PC-3 (cell line): ENCODE data around the gene ZNHIT1. TPM values are rescaled to one million over a fixed set of nuclear protein-coding genes. Genes with fewer than 3 reads are reported as not detected.

Experiments
- ATAC-seq: fragments of 200-7000 bp; cut with Tn5 transposase; 2 replicates; pipeline ENCODE4 v1.9.1; 2020; ENCODE audit warnings: mild to moderate bottlenecking, moderate library complexity
- BruUV-seq: library from RNA; stranded (reverse); fragments of 400-500 nt; replicated peaks from 2 replicates; lab custom pipeline; 2021; lab: Mats Ljungman, UMichigan
- CTCF ChIA-PET: fragments of 300-600 bp; sonication (Branson Sonifier 250); formaldehyde crosslinking; loops from one replicate; lab custom pipeline; 2022; ENCODE audit warnings: antibody characterized with exemption; lab: Charles Lee
- POLR2A ChIA-PET: fragments of 300-600 bp; sonication (Branson Sonifier 250); formaldehyde crosslinking; loops from one replicate; lab custom pipeline; 2022; ENCODE audit warnings: antibody characterized with exemption; ENCODE audit not compliant: unreplicated experiment; lab: Charles Lee
- DNase-seq: peaks from one replicate; pipeline ENCODE4 v3.0.0-alpha.2; 2015
- H2AFZ ChIP-seq: fragments of 300-600 bp; sonication (generic); 2 replicates; pipeline ENCODE4 v1.6.0; 2016; ENCODE audit warnings: antibody characterized with exemption, low read length
- H3F3A ChIP-seq: fragments of 300-600 bp; sonication (generic); one replicate; pipeline ENCODE4 v1.6.0; 2017; ENCODE audit warnings: antibody characterized with exemption, low read length, control low read depth, mild to moderate bottlenecking; ENCODE audit not compliant: unreplicated experiment
- H3K27ac ChIP-seq: fragments of 300-600 bp; sonication (generic); 2 replicates; pipeline ENCODE4 v1.5.1; 2016; ENCODE audit warnings: mild to moderate bottlenecking, low read length
- H3K27me3 ChIP-seq: fragments of 300-600 bp; sonication (generic); 2 replicates; pipeline ENCODE4 v1.6.1; 2016; ENCODE audit warnings: low read length, mixed read lengths
- H3K36me3 ChIP-seq: fragments of 300-600 bp; sonication (generic); 2 replicates; pipeline ENCODE4 v1.6.1; 2016; ENCODE audit warnings: low read depth, mixed run types, low read length, mixed read lengths
- H3K4me1 ChIP-seq: fragments of 300-600 bp; sonication (generic); 2 replicates; pipeline ENCODE4 v1.5.1; 2016; ENCODE audit warnings: low read length; ENCODE audit not compliant: insufficient read depth
- H3K4me2 ChIP-seq: fragments of 300-600 bp; sonication (generic); 2 replicates; pipeline ENCODE4 v1.6.0; 2016; ENCODE audit warnings: low read length
- H3K4me3 ChIP-seq: fragments of 300-600 bp; sonication (generic); 2 replicates; pipeline ENCODE4 v1.5.1; 2016; ENCODE audit warnings: mild to moderate bottlenecking, low read length, mixed read lengths
- H3K79me2 ChIP-seq: fragments of 300-600 bp; sonication (generic); 2 replicates; pipeline ENCODE4 v1.6.1; 2017; ENCODE audit warnings: low read length, mixed read lengths
- H3K9ac ChIP-seq: fragments of 300-600 bp; sonication (generic); 2 replicates; pipeline ENCODE4 v1.6.0; 2016; ENCODE audit warnings: mild to moderate bottlenecking, low read length
- H3K9me2 ChIP-seq: fragments of 300-600 bp; sonication (generic); replicated peaks from 2 replicates; pipeline ENCODE4 v1.6.1; 2016; ENCODE audit warnings: mixed run types, low read length, mixed read lengths
- H3K9me3 ChIP-seq: fragments of 300-600 bp; sonication (generic); 2 replicates; pipeline ENCODE4 v1.6.1; 2016; ENCODE audit warnings: low read length, mixed read lengths
- H4K20me1 ChIP-seq: fragments of 300-600 bp; sonication (generic); 2 replicates; pipeline ENCODE4 v1.6.1; 2016; ENCODE audit warnings: low read length, mixed read lengths
- CTCF ChIP-seq: fragments of 300-600 bp; sonication (generic); conservative IDR thresholded peaks from 2 replicates; pipeline ENCODE4 v1.5.1; 2017; ENCODE audit warnings: antibody characterized with exemption, low read depth, mild to moderate bottlenecking, low read length
- EZH2 ChIP-seq: fragments of 300-600 bp; sonication (generic); IDR thresholded peaks from one replicate; pipeline ENCODE4 v1.6.1; 2017; ENCODE audit warnings: antibody characterized with exemption, mild to moderate bottlenecking, low read length; ENCODE audit not compliant: unreplicated experiment
- EZH2phosphoT487 ChIP-seq: fragments of 300-600 bp; sonication (generic); IDR thresholded peaks from 2 replicates; pipeline ENCODE4 v1.6.1; 2018; ENCODE audit warnings: mild to moderate bottlenecking, antibody characterized with exemption, low read length, borderline replicate concordance
- intact Hi-C: fragments of 100-400 bp; cut with micrococcal nuclease; formaldehyde crosslinking; loops from 2 replicates; pipeline ENCODE4 v1.9.0; 2023
- total RNA-seq: library from RNA; depleted of rRNA; stranded (reverse); fragments of >200 nt; gene quantifications from 2 replicates; pipeline ENCODE4 v1.2.3, GENCODE V29; 2014

The ZNHIT1 gene
- total RNA-seq, 1 experiment from 2014 or later: 188 TPM

DNA sequence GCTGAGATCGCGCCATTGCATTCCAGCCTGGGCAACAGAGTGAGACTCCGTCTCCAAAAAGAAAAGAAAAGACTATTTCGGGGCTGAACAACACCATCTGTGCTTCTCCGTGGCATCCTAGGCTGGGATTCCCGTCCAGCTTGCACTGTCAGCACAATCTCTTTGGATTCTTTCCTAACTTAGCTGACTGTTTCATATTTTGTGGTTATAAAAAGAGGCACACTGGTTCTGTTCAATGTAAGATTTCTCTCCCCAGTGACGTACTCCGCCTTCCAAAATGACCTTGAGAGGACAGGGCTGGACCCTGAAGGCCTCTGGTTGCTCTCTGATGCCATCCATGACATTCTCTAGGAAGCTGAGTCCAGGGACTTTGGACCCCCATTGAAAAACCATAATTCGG lies 8.8 kb downstream of the ZNHIT1 start:
- Histone ChIP-seq H3K27me3 (no peaks in the 10 kb centered on the region), H3K36me3 (peaks cover 5% of the 10 kb centered on the region), H3K4me1 (peaks cover 2% of the 10 kb centered on the region; the same call in 1 of the 2 replicates), H3K9me3 (no peaks in the 10 kb centered on the region), H3K4me2 (no peak overlapping the region), H3K9ac (no peak overlapping the region), H3F3A (no peaks in the 10 kb centered on the region), H3K4me3 (no peak overlapping the region), H3K27ac (no peak overlapping the region), H3K79me2 (0 out of 2 replicates have a peak, but pooled peaks cover under 1% of the 10 kb centered on the region), H3K9me2 (no peaks in the 10 kb centered on the region), H4K20me1 (no peaks in the 10 kb centered on the region), H2AFZ (no peak overlapping the region)
- no TSS peak for BruUV-seq
- DNase-seq (no peak), ATAC-seq (no peak)
- no peak for TF ChIP-seq CTCF
- no peak for TF ChIP-seq EZH2phosphoT487
- no peak for TF ChIP-seq EZH2
- ChIA-PET CTCF (no interaction called here), POLR2A (no interaction called here)
- intact Hi-C loops: no loop called here

DNA sequence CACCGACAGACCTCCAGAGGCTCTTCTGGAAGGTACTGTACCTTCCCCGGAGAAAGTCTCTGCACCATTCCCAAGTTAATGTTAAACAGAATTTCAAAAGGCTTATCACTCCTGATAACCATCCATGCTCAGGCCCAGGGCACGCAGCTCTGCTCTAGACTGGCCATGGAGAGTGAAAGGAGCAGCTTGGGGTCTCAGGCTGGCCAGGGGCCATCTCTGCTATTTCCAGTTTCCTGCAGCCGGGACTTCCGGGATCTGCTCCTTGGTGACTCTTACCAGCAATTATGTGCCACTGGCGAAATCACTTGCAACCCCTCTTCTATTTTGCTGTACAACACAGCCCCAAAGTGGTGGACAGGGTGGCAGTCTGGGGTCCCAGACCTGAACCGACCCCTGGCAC lies 13.7 kb downstream of the ZNHIT1 start:
- CTCF ChIA-PET: no interaction called here
- Histone ChIP-seq H3K27me3 (no peaks in the 10 kb centered on the region), H3K4me1 (peaks cover 8% of the 10 kb centered on the region; the same call in 1 of the 2 replicates), H3K79me2 (no peaks in the 10 kb centered on the region), H3K27ac (no peak overlapping the region), H2AFZ (peak overlapping the region; percentile 55), H3K9ac (peak overlapping the region; percentile 24; the same call in 1 of the 2 replicates), H3K9me2 (no peaks in the 10 kb centered on the region), H4K20me1 (no peaks in the 10 kb centered on the region), H3F3A (no peaks in the 10 kb centered on the region), H3K4me2 (peak overlapping the region; percentile 92), H3K9me3 (no peaks in the 10 kb centered on the region), H3K4me3 (peak overlapping the region; percentile 67), H3K36me3 (no peaks in the 10 kb centered on the region)
- BruUV-seq: no TSS peak
- DNase-seq (no peak), ATAC-seq (peak; percentile 4; the same call in 1 of the 2 replicates)
- POLR2A ChIA-PET: no interaction called here
- intact Hi-C loops: no loop called here
- no peak for TF ChIP-seq EZH2phosphoT487
- TF ChIP-seq CTCF: no peak
- no peak for TF ChIP-seq EZH2

DNA sequence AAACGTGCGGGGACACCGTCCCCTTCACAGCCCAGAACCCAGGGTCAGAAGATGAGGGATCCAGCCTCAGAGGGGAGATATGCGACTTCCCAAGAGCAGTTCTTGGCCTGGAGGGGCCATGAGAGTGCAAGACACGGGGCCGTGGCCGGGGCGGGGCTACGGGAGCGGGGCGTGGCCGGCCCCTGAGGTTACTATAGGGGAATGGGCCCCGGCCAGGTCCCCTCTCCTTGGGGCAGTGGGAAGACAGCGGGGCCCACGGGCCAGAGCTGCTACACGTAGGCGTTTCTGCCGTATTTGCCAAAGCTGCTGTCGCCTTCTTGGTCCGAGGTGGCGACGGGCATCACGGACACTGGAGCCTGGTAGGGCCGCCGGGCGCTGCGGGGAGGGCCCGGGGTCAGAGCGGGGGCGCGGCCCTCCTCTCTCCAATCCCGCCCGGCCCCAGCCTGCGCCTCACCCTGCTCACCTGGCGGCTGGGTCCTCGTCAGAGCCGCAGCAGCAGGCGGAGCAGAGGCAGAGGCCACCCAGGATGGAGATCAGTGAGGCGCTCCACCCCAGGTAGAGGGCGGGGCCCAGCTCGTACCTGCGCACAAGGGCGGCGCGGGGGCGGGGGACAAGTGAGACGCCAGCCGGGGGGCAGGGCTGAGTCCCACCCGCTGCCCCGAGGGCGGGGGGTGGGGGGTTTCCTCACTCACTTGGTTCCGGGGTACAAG lies 14.3 kb downstream of the ZNHIT1 start:
- TF ChIP-seq EZH2 (no peak), CTCF (no peak), EZH2phosphoT487 (no peak)
- H4K20me1 ChIP-seq: no peaks in the 10 kb centered on the region
- H3K79me2 ChIP-seq: no peaks in the 10 kb centered on the region
- H3F3A ChIP-seq: no peaks in the 10 kb centered on the region
- ATAC-seq (peak; percentile 86), DNase-seq (peak; percentile 68)
- no peaks in the 10 kb centered on the region for H3K36me3 ChIP-seq
- ChIA-PET CTCF (interaction anchor here (0.6 kb wide), 1 partner anchor 102 kb away, joined by 3 read pairs; no protein-coding TSS in a partner anchor), POLR2A (interaction anchor here (0.6 kb wide), 1 partner anchor 9 kb away, joined by 6 read pairs; no protein-coding TSS in a partner anchor)
- no peaks in the 10 kb centered on the region for H3K9me3 ChIP-seq
- peak overlapping the region; percentile 92 for H3K4me2 ChIP-seq
- peaks cover 8% of the 10 kb centered on the region; the same call in 1 of the 2 replicates for H3K4me1 ChIP-seq
- no TSS peak for BruUV-seq
- peak overlapping the region; percentile 24; the same call in 1 of the 2 replicates for H3K9ac ChIP-seq
- H2AFZ ChIP-seq: peak overlapping the region; percentile 55
- H3K4me3 ChIP-seq: peak overlapping the region; percentile 67
- intact Hi-C loops: no loop called here
- no peaks in the 10 kb centered on the region for H3K27me3 ChIP-seq
- no peaks in the 10 kb centered on the region for H3K9me2 ChIP-seq
- no peak overlapping the region for H3K27ac ChIP-seq
